A549 (cell line): ENCODE results near the gene EXOC3. TPM values are rescaled to one million over a fixed set of nuclear protein-coding genes. Genes with fewer than 3 reads are reported as not detected.

Experiments
- ATAC-seq, 2 experiments: fragments of 200-7000 bp in 1 of 2; fragments of >200 bp in 1 of 2; cut with Nextera tagmentation in 1 of 2; cut with Tn5 transposase in 1 of 2; 3 replicates each; pipeline versions ENCODE4 v1.8.0 to v1.9.1; 2018 to 2020; ENCODE audit warnings: mild to moderate bottlenecking in 1 of 2, moderate library complexity in 1 of 2
- CTCF ChIA-PET: fragments of 300-600 bp; sonication (Branson Sonifier 250); formaldehyde crosslinking; extraction: SDS; loops from one replicate; lab custom pipeline; 2021; ENCODE audit warnings: antibody characterized with exemption, inconsistent platforms; lab: Yijun Ruan, JAX
- POLR2A ChIA-PET: fragments of 350-600 bp; formaldehyde crosslinking; extraction: SDS; loops from one replicate; lab custom pipeline; 2021; ENCODE audit warnings: antibody characterized with exemption, inconsistent platforms; lab: Yijun Ruan, JAX
- DNase-seq, 2 experiments: peaks; one replicate each; pipeline versions ENCODE4 v3.0.0 to v3.0.0-alpha.2; 2011 to 2016; ENCODE audit warnings: low read depth in 1 of 2, low spot score in 1 of 2
- FAIRE-seq: peaks from 2 replicates; lab custom pipeline; 2011; peaks lifted over from hg19 to GRCh38; lab: Jason Lieb, UNC
- H3K27ac ChIP-seq, 2 experiments: fragments of >200 bp; sonication (Bioruptor Twin); formaldehyde crosslinking; 3 replicates each; pipeline ENCODE4 v1.5.1; 2016 to 2017
- H3K4me1 ChIP-seq: fragments of >200 bp; sonication (Bioruptor Twin); formaldehyde crosslinking; 3 replicates; pipeline ENCODE4 v1.6.1; 2016
- H3K4me2 ChIP-seq: fragments of >200 bp; sonication (Bioruptor Twin); formaldehyde crosslinking; 3 replicates; pipeline ENCODE4 v1.6.1; 2016
- H3K4me3 ChIP-seq: fragments of >200 bp; sonication (Bioruptor Twin); formaldehyde crosslinking; 3 replicates; pipeline ENCODE4 v1.5.1; 2016
- H3K9me3 ChIP-seq: fragments of >200 bp; sonication (Bioruptor Twin); formaldehyde crosslinking; 3 replicates; pipeline ENCODE4 v1.6.1; 2016
- ATOH8 ChIP-seq: fragments of 250-450 bp; sonication (Bioruptor Pico); IDR thresholded peaks from 2 replicates; pipeline ENCODE4 v1.5.0; 2020; ENCODE audit warnings: low read depth, mild to moderate bottlenecking, moderate library complexity
- BHLHE40 ChIP-seq: IDR thresholded peaks from 2 replicates; pipeline ENCODE4 v1.6.1; 2012; ENCODE audit warnings: low read depth, low read length, inconsistent platforms
- CBX8 ChIP-seq: fragments of 200-600 bp; sonication (generic); IDR thresholded peaks from 2 replicates; pipeline ENCODE4 v1.6.1; 2016
- CEBPB ChIP-seq, 2 experiments: fragments of >200 bp in 1 of 2; sonication (Bioruptor Twin) in 1 of 2; formaldehyde crosslinking in 1 of 2; IDR thresholded peaks; 2 replicates each; pipeline ENCODE4 v1.6.1; 2012 to 2016
- CTCF ChIP-seq: fragments of >200 bp; sonication (Bioruptor Twin); formaldehyde crosslinking; IDR thresholded peaks from 3 replicates; pipeline ENCODE4 v1.5.1; 2016
- E2F6 ChIP-seq: IDR thresholded peaks from 2 replicates; pipeline ENCODE4 v1.6.1; 2012; ENCODE audit warnings: low read depth, borderline replicate concordance
- EHMT2 ChIP-seq: fragments of 200-600 bp; sonication (generic); IDR thresholded peaks from 2 replicates; pipeline ENCODE4 v1.6.1; 2016; ENCODE audit warnings: antibody characterized with exemption, low read depth, mild to moderate bottlenecking, moderate library complexity
- ELK1 ChIP-seq: fragments of 150-350 bp; IDR thresholded peaks from 2 replicates; pipeline ENCODE4 v1.6.1; 2014; ENCODE audit warnings: low read depth, mild to moderate bottlenecking, low read length
- FOXS1 ChIP-seq: fragments of 250-450 bp; sonication (Bioruptor Pico); IDR thresholded peaks from 2 replicates; pipeline ENCODE4 v1.5.0; 2020; ENCODE audit warnings: mild to moderate bottlenecking, moderate library complexity
- GATA3 ChIP-seq: IDR thresholded peaks from 2 replicates; pipeline ENCODE4 v1.6.1; 2012; ENCODE audit warnings: borderline replicate concordance
- HDAC2 ChIP-seq: fragments of 200-600 bp; sonication (generic); IDR thresholded peaks from 2 replicates; pipeline ENCODE4 v1.6.1; 2016
- HES2 ChIP-seq: fragments of >200 bp; sonication (Bioruptor Twin); formaldehyde crosslinking; IDR thresholded peaks from 2 replicates; pipeline ENCODE4 v1.6.1; 2016
- HEYL ChIP-seq: fragments of 250-450 bp; sonication (Bioruptor Pico); IDR thresholded peaks from 2 replicates; pipeline ENCODE4 v1.8.0; 2021; ENCODE audit warnings: mild to moderate bottlenecking, moderate library complexity
- HOXB5 ChIP-seq: fragments of 250-450 bp; sonication (Bioruptor Pico); IDR thresholded peaks from 2 replicates; pipeline ENCODE4 v1.5.0; 2020; ENCODE audit warnings: mild to moderate bottlenecking, moderate library complexity
- JUNB ChIP-seq: fragments of >200 bp; sonication (Bioruptor Twin); formaldehyde crosslinking; IDR thresholded peaks from 2 replicates; pipeline ENCODE4 v1.6.1; 2016
- KDM1A ChIP-seq: fragments of 200-600 bp; sonication (generic); IDR thresholded peaks from 2 replicates; pipeline ENCODE4 v1.6.1; 2016; ENCODE audit warnings: low read depth, mild to moderate bottlenecking
- KDM5A ChIP-seq: fragments of 200-600 bp; sonication (generic); IDR thresholded peaks from 2 replicates; pipeline ENCODE4 v1.6.1; 2016; ENCODE audit warnings: antibody characterized with exemption, mild to moderate bottlenecking
- MAFK ChIP-seq: fragments of 450-650 bp; IDR thresholded peaks from 2 replicates; pipeline ENCODE4 v1.6.1; 2014; ENCODE audit not compliant: partially characterized antibody
- MYC ChIP-seq: IDR thresholded peaks from 2 replicates; pipeline ENCODE4 v1.6.1; 2012; ENCODE audit warnings: mild to moderate bottlenecking, inconsistent platforms, low read length, improper control_type of control experiment, borderline replicate concordance
- NFE2L2 ChIP-seq: fragments of 150-350 bp; conservative IDR thresholded peaks from 2 replicates; pipeline ENCODE4 v1.6.1; 2014; ENCODE audit warnings: low read length
- NR3C1 ChIP-seq: fragments of >200 bp; sonication (Bioruptor Twin); formaldehyde crosslinking; IDR thresholded peaks from 3 replicates; pipeline ENCODE4 v1.6.1; 2017
- PBX3 ChIP-seq: IDR thresholded peaks from 2 replicates; pipeline ENCODE4 v1.6.1; 2012
- PHF8 ChIP-seq: fragments of 200-600 bp; sonication (generic); IDR thresholded peaks from 2 replicates; pipeline ENCODE4 v1.6.1; 2016; ENCODE audit warnings: low read depth, mild to moderate bottlenecking, antibody characterized with exemption, moderate library complexity, borderline replicate concordance
- POLR2A ChIP-seq: IDR thresholded peaks from 2 replicates; pipeline ENCODE4 v1.6.1; 2012; ENCODE audit warnings: mild to moderate bottlenecking, low read length
- RAD21 ChIP-seq, 2 experiments: fragments of >200 bp in 1 of 2; sonication (Bioruptor Twin) in 1 of 2; formaldehyde crosslinking in 1 of 2; IDR thresholded peaks in 1 of 2; conservative IDR thresholded peaks in 1 of 2; 2 replicates in 1 of 2; 3 replicates in 1 of 2; pipeline ENCODE4 v1.6.1; 2012 to 2018; ENCODE audit warnings: inconsistent platforms in 1 of 2
- RCOR1 ChIP-seq: fragments of 150-350 bp; IDR thresholded peaks from 2 replicates; pipeline ENCODE4 v1.6.1; 2014; ENCODE audit warnings: antibody characterized with exemption, low read length, low read depth
- REST ChIP-seq: fragments of 200-600 bp; sonication (generic); IDR thresholded peaks from 2 replicates; pipeline ENCODE4 v1.6.1; 2016; ENCODE audit warnings: antibody characterized with exemption, mild to moderate bottlenecking, moderate library complexity
- RFX5 ChIP-seq: fragments of 450-650 bp; IDR thresholded peaks from 2 replicates; pipeline ENCODE4 v1.7.1; 2014; ENCODE audit warnings: antibody characterized with exemption, mild to moderate bottlenecking, moderate library complexity
- TFCP2L1 ChIP-seq: fragments of 250-450 bp; sonication (Bioruptor Pico); IDR thresholded peaks from 2 replicates; pipeline ENCODE4 v1.5.0; 2021; ENCODE audit warnings: mild to moderate bottlenecking
- TP53 ChIP-seq: fragments of 250-450 bp; sonication (Bioruptor Pico); IDR thresholded peaks from 2 replicates; pipeline ENCODE4 v1.5.0; 2021; ENCODE audit warnings: mild to moderate bottlenecking, moderate library complexity
- WGBS: methylation state at CpG from one replicate; pipeline ENCODE4 v1.1.6; 2017; ENCODE audit errors: missing lambda C conversion rate; 5-methylcytosine and 5-hydroxymethylcytosine counted together
- polyA plus RNA-seq, 4 experiments: library from polyadenylated mRNA; depleted of rRNA in 3 of 4; stranded (reverse); fragments of >200 nt; fragmentation: RNase III in 1 of 4; extraction: RNeasy Plus Mini Kit Qiagen cat#74134 plus additional on column Dnase treatment in 1 of 4; gene quantifications; 2 replicates in 3 of 4; 3 replicates in 1 of 4; pipeline ENCODE4 v1.2.3, GENCODE V29; 2011 to 2017

The EXOC3 gene
- polyA plus RNA-seq, 2 of the 4 experiments (the other 2 are of a cell fraction): 20.0 to 33.6 TPM

- H3K4me2 ChIP-seq: no peak overlapping the region
- POLR2A ChIA-PET: no interaction called here
- no peak for TF ChIP-seq CEBPB (IDR thresholded peaks at IDR 0.05)
- no peak for TF ChIP-seq NFE2L2
- TF ChIP-seq CTCF: no peak
- TF ChIP-seq REST: no peak
- no peak for TF ChIP-seq GATA3
- no peak for TF ChIP-seq FOXS1 (CRISPR knock-in tag)
- TF ChIP-seq PHF8: no peak
- TF ChIP-seq RCOR1: no peak
- TF ChIP-seq CBX8: no peak
- TF ChIP-seq RAD21 (conservative IDR thresholded peaks at IDR 0.05 in 1 of 2, IDR thresholded peaks at IDR 0.05 in 1 of 2): no peak
- no peak for TF ChIP-seq KDM5A
- TF ChIP-seq TFCP2L1 (CRISPR knock-in tag): no peak
- no peak for TF ChIP-seq PBX3
- TF ChIP-seq KDM1A: no peak
- TF ChIP-seq ELK1: no peak
- TF ChIP-seq POLR2A: no peak
- no peak for TF ChIP-seq RFX5
- no peak for TF ChIP-seq NR3C1
- FAIRE-seq (no peak), ATAC-seq (no peak), DNase-seq (no peak)
- CTCF ChIA-PET: interaction anchor here (0.7 to 1.5 kb wide), 2 partner anchors 10 to 11 kb away, joined by 4 to 9 read pairs; no protein-coding TSS in a partner anchor
- H3K4me3 ChIP-seq: no peak overlapping the region
- no peaks in the 10 kb centered on the region for H3K9me3 ChIP-seq
- H3K27ac ChIP-seq: no peak overlapping the region
- 87% methylated on average over 11 of the region's 11 CpGs for WGBS
- peaks cover 3% of the 10 kb centered on the region; the same call in 1 of the 3 replicates for H3K4me1 ChIP-seq
Measured at GRCh38 chr5:403995-404394, 39.0 kb upstream of the EXOC3 start.

- no peak for ATAC-seq
- DNase-seq: no peak
- Histone ChIP-seq H3K4me1 (peaks cover 3% of the 10 kb centered on the region; the same call in 1 of the 3 replicates), H3K4me2 (no peak overlapping the region), H3K9me3 (no peaks in the 10 kb centered on the region), H3K4me3 (no peak overlapping the region), H3K27ac (no peak overlapping the region)
- 81% methylated on average over 12 of the region's 12 CpGs for WGBS
- POLR2A ChIA-PET: no interaction called here
- CTCF ChIA-PET: interaction anchor here (0.8 to 1.5 kb wide), 2 partner anchors 9 to 86 kb away, joined by 3 to 9 read pairs; no protein-coding TSS in a partner anchor
- no peak for FAIRE-seq
- no peak for TF ChIP-seq TP53 (CRISPR knock-in tag)
- TF ChIP-seq NFE2L2: no peak
- TF ChIP-seq HOXB5 (CRISPR knock-in tag): no peak
- TF ChIP-seq HDAC2: no peak
- TF ChIP-seq MYC: no peak
- TF ChIP-seq HES2: no peak
- TF ChIP-seq GATA3: no peak
- no peak for TF ChIP-seq JUNB
- no peak for TF ChIP-seq BHLHE40
- TF ChIP-seq ATOH8 (CRISPR knock-in tag): no peak
- no peak for TF ChIP-seq E2F6
- TF ChIP-seq HEYL (CRISPR knock-in tag): no peak
- TF ChIP-seq EHMT2: no peak
- no peak for TF ChIP-seq MAFK
Measured at GRCh38 chr5:404666-405241, 38.2 kb upstream of the EXOC3 start.
